T1000 (cell line): ENCODE data around the gene EID3.
"Not testable (repeated sequence)": the region's sequence is repeated elsewhere in the genome, so short reads cannot be mapped to it uniquely, and the experiment has no call there.

ENCODE experiments used
- DNase-seq: peaks from one replicate; lab custom pipeline; 2025; ENCODE audit warnings: mixed read lengths; lab: John Stamatoyannopoulos, UW

Gene EID3

DNA sequence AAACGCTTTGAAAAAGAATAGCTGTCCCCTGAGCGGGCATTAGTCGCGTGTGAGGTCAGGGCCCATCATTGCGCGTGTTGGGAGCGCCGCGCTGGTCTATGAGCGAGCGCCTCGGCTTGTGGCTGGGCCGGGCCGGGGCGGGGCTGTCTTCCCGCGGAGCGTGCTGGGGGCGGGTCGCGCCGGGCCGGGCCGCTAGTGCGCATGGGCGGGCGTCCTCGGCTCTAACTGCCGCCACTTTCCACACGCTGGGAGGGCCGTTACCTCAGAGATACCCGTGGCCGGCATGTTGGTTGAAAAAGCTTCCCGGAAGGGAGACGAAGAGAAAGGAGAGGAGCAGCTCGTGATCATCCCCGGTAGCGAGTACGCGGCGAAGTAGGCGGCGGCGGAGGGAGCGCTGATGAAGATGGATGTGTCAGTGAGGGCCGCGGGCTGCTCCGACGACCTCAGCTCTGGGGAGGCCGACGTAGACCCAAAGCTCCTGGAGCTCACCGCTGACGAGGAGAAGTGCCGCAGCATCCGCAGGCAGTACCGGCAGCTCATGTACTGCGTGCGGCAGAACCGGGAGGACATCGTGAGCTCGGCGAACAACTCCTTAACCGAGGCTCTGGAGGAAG is at the start of gene EID3:
Gene EID3, plus strand, starts transcription at position 202 of the 614 bp plus-strand sequence. Its CDS starts 196 bp downstream, at position 398.
- peak; percentile 66 for DNase-seq

DNA sequence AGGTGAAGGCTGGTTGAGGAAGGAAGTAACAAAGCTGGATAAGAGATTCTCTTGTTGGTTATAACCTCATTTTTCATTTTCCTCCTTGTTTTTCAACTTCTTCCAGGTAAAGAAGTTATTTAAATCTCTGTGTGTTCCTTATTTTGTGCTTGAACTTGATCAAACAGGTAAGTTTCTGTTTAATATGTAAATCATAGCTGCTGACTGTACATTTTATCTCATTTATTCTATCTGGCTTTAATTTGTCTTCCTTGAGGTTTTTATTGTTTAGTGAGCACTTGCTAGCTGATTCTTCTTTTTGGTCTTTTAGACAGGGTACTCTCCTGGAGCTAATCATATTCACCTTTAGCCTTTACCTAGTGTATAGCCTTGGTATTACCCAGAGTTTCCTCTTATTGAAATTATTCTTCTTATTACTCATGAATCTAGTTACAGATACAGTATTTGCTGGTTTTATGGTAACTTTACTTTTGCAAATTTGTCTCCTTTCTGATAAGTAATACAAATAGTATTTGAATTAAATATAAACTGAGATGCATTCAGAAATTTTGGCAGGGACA is 45.5 kb upstream of the EID3 start:
- no peak for DNase-seq

DNA sequence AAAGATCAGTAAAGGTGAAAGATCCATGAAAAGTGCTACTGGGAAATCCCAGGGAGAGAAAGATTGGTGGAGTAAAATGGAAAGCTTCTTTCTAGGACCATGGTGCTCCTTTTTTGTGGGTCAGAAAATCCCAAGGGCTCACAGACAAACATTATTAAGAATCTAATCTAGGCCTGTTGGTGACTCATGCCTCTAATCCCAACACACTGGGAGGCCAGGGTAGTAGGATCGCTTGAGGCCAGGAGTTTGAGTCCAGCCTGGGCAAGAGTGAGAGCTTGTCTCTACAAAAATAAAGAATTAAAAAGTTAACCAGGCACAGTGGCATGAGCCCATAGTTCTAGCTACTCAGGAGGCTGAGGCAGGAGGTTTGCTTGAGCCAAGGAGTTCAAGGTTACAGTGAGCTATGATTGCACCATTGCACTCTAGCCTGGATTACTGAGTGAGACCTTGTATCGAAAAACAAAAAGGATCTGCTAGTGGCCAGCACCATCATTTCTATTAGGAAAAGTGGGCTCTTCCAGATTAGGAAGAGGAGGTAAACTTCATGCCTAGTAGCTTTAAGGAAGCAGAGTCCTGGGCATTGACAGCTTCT is 45.0 kb upstream of the EID3 start:
- no peak for DNase-seq

DNA sequence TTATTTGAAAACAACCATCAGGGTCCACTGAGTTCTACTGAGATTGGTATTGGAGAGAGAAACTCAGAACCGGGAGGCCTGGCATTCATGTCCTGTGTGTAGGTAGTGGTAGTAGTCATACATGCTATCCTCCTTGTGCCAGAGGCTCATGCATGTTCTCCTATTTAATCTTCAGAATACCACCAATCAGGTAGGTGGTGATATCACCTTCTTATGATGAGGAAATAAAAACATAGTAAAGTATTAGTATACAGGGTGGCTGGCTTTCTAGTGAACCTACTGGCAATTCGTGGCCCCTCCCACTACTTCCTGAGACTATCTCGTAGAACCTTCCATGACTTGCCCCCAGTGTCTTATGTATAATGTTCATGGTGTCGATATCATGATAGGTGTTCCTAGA is 40.5 kb upstream of the EID3 start:
- DNase-seq, result no peak

DNA sequence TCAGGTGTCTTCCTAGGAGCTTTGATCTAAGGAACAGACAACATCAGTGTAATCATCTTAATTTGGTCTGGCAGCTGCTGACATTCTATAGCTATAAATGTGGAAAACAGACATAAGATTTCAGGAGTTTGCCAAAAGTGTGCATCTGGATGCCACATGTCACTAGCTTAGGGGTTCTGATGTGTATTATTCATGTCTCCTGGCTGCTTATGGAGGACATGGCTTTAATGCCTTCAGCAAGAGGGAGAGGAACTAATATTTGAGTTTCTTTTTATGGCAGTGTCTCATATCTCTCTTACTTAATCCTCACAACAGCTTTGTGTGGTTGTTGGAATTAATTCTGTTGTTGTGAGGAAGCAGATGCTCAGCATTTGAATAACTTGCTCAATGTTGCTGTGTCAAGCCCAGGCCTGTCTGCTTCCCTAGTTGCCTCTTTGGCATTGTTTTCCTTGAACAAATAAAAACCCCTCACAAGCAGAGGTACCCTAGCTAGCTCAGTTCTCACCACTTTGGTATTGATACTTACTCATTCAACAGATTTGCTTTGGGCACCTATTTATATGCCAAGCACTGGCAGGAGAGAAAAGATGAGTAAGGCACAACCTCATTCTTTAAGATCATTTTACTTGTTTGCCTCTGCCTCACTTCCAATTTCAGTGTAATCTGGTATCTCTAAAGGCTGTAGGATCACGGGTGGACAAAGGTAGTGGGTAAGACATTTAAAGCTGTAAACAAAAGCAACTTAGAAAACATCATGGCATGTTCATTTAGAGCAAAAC is 39.8 kb upstream of the EID3 start:
- no peak for DNase-seq

DNA sequence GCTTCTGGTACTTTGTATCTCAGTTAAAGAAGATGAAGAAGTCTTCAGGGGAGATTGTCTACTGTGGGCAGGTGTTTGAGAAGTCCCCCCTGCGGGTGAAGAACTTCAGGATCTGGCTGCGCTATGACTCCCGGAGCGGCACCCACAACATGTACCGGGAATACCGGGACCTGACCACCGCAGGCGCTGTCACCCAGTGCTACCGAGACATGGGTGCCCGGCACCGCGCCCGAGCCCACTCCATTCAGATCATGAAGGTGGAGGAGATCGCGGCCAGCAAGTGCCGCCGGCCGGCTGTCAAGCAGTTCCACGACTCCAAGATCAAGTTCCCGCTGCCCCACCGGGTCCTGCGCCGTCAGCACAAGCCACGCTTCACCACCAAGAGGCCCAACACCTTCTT is 38.1 kb upstream of the EID3 start:
- DNase-seq, result not testable (repeated sequence)

DNA sequence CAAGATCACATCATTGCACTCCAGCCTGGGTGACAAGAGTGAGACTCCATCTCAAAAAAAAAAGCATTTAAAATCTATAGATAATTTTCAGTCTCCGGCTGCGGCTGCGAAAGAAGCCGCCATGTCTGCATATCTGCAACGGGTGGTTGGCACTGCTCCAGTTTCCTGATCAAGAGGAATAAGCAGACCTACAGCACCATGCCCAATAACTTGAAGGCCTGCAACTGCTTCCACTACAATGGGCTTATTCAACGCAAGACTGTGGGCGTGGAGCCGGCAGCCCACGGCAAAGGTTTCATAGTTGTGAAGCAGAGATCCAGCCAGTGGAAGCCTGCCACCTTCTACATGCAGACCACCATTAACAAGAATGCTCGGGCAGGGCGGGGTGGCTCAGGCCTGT is 30.6 kb upstream of the EID3 start:
- DNase-seq, result no peak

DNA sequence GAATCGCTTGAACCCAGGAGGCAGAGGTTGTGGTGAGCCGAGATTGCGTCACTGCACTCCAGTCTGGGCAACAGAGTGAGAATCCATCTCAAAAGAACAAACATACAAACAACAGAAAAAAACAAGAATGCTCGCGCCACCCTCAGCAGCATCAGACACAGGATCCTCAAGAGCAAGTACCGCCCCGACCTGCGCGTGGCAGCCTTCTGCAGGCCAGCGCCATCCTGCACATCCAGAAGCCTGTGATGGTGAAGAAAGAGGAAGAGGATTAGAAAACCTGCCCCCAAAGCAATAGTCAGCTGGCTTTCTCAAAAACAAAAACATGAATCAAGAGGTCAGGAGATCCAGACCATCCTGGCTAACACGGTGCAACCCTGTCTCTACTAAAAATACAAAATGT is 30.0 kb upstream of the EID3 start:
- no peak for DNase-seq

DNA sequence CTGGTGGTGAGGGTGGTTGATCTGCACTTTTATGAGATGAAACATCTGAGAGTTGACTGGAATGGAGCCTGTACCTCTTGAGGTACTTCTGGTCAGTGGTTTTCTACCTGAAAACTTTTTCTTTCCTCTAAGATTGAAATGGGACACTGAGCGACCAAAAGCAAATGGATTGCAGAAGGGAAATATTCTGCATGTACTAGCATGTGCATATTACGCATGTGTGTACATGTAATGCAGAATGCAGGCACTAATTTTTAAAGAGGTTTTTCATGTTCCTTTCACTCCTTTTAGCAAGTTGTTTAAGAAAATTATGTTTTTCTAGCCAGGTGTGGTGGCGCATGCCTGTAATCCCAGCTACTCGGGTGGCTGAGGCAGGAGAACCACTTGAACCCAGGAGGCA is 28.7 kb upstream of the EID3 start:
- no peak for DNase-seq

DNA sequence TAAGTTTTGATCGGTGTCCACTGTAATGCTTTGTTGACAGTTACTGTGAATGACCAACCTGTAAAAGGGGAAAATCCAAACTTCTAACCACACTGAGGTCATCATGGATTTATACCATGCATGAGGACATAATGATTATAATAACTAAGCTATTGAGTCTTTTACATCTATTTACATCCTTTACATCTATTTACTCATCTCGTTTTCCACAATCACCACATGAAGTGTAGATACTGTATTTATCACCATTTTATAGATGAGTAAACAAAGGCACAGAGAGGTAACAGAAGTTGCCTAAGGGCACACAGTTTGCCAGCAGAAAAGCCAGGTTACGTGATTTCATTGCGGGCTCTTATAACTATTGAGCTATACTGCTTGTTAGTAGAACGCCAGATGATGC is 27.9 kb upstream of the EID3 start:
- DNase-seq, result no peak

DNA sequence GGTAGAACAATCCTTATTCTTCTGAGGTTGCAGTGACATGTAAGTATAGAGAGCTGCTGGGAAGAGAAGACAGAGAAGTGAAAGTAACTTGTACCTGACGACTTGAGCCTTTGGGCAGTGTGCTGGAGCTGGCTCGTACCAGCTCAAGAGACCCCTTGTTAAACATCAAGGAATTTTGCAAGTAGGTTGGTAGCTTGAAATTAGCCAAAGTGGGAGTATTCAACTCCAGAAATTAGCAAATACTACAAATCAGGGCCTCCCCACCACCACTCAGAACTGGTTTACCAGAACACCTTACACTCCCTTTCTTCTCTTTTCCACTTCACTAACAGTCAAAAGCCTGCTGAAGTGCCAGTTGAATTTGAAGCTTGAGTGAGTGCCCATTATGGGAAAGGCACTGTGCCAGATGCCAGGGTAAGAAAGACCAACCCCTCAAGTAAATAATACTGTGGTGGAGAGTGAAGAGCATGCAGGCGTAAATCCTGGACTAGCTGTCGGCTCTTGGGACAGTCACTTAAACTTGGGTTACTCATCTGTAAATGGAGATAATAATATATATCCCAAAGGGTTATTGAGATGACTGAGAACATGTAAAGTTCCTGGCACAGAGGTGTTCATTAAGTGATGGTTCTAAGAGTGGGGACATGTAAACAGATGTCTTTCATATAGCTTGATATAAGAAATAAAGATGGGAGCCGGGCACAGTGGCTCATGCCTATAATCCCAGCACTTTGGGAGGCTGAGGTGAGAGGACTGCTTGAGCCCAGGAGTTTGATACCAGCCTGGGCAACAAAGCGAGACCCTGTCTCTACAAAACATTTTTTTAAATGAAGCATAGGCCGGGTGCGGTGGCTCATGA is 27.0 kb upstream of the EID3 start:
- no peak for DNase-seq

DNA sequence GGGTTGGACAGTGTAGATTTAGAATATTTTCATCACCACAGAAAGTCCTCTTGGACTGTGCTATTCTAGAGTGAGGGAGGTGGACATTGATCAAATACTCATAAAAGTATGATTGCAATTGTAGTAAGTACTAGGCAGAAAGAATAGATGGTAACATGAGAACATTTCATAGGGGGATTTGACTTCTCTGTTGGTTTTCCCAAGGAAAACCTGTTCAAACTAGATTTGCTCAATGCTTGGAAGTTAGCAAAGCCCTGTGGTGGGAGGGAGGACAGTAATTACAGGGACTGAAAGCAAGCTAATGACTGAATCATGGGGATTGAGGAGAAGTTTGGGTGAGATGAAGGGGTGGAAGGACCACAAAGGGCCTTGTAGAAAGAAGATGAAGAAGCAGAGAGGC is 24.4 kb upstream of the EID3 start:
- no peak for DNase-seq

DNA sequence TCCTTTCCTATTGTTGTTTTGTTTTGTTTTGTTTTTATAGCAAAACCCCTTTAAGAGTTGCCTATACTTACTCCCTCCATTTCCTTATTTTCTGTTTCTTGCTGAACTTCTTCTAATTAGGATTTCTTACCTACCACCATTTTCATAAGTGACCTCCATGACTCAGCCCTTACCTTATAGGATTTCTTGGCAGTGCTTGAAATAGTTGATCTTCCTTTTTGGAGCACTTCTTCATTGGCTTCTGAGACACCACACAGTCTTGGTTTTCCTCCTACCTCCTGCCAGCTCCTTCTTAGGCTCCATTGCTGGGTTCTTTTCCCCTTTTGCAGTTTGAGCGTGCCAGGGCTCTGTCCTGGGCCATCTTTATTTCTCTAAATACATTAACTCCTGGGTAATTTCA is 23.4 kb upstream of the EID3 start:
- no peak for DNase-seq

DNA sequence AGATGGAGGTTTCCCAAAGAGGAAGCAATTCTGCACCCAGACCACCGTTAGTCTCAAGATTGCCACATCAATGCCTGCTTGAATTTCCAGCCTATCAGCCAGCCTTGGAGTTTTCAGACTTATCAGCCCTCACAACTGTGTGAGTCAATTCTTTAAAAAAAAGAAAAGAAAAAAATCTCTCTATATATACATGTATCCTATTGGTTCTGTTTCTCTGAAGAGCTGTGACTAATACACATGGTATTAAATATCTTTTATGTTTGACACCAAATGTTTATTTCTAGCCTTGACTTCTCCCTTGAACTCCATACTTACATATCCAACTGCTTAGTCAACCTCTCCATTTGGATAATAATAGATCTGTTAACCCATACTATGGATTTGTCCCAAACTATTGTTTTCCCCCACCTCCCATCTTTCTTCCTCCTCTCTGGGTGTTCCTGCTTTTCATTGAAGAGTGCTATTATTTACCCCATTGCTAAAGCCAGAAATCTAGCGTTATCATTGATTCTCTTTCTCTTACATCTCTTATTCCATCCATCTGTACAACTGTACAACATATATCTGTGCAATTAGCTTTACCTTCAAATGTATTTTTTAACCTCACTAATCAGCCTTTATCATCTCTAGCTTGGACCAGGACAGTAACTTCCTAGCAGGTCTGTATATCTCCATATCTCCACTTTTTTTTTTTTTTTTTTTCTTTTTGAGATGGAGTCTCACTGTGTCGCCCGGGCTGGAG is 22.7 kb upstream of the EID3 start:
- DNase-seq, result peak; percentile 36

DNA sequence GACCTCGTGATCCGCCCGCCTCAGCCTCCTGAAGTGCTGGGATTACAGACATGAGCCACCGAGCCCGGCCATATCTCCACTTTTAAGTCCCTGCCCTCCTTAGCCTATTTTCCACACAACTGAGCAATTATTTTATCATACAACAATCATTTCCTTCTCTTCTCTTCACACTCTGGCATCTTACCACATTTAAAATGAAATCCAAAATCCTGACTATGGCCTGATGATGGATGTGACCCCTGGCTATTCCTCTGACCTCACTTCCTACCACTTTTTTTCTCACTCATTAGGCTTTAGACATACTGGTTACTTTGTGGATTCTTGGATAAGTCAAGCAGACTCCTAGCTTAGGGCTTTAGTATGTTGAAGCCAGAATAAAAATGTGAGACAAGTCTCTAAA is 21.9 kb upstream of the EID3 start:
- DNase-seq, result no peak

DNA sequence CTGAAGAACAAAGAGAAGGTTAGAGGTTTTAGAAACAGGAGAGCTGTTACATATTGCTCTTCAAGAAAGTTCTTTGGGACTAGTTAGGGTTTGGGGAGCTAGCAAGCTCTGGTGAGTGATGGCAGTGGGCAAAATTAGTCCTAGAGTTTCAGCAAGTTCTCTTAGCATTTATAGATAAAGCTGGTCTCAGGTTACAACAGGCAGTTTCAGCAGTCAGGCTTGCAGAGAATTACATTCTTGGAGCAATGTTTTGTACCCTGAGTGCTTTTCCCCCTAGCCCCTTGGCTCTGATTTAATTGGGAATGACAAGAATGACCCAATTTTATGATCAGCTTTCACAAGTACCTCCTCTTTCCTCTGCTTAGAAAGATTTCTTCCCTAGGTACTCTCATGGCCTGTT is 21.4 kb upstream of the EID3 start:
- DNase-seq, result no peak

DNA sequence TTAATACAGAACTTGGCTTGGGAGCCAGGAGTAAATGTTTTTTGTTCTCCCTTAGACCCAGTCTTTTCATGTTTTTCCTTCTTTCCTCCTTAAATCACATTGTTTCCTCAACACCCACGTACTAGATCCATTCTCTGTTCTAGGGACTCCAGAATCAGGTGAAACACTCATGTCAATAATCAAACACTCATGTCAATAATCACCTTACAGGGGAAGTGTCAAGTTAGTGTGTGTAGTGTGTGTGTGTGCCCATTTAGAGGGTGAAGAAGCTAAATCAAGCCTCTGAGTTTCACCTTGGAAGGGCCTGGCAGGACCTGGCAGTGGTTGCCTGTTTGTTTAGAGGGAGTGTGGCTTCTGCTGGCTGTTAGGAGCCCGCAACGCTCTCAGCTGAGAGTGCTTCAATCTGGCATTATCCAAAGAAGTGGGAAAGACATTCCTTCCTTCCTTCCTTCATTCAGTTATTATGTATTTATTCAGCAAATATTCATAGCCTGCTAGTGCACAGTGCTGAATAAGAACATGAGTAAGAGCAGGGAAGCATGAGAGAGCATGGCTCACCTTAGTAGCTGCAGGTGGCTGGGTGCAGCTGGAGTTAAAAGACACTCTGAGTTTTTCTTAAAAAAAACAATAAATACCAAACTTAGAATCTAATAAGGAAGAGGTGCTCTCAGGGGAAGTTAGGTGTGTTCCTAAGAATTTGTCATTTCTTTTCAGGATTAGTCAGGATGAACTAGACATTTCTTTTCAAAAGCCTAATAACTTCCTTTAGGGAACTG is 17.6 kb upstream of the EID3 start:
- DNase-seq, result no peak

DNA sequence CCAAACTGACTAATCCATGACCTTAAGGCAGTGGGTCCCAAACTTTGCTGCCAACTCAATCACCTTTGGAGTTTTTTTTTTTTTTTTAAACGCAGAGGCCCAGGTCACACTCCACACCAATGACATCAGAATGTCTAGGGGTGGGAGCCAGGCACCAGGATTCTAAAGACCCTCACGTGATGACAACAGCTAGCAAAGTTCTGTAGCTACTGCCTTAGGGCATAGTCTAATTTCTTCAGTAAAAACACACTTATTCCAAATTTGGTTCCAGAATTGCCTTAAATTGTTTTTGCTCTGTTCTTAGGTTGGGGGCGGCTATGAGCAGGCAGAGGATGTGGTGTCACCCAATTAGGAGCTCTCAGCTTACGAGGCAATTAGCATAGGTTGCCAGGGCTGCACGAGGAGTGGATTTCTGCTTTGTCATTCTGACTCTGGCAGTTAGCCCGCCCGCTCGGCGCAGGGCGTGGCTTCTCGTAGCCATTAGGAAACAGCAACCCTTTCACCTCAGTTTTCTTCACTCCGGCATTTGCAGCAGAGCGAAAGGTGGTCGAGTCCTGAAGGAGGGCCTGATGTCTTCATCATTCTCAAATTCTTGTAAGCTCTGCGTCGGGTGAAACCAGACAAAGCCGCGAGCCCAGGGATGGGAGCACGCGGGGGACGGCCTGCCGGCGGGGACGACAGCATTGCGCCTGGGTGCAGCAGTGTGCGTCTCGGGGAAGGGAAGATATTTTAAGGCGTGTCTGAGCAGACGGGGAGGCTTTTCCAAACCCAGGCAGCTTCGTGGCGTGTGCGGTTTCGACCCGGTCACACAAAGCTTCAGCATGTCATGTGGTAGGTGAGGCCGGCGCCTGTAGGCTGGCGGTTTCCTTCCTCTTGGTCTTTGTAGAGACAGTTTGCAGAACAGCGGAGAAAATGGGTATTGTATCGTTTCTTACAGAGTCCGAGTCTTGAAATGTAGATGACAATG is 16.7 kb upstream of the EID3 start:
- DNase-seq, result peak; percentile 87

DNA sequence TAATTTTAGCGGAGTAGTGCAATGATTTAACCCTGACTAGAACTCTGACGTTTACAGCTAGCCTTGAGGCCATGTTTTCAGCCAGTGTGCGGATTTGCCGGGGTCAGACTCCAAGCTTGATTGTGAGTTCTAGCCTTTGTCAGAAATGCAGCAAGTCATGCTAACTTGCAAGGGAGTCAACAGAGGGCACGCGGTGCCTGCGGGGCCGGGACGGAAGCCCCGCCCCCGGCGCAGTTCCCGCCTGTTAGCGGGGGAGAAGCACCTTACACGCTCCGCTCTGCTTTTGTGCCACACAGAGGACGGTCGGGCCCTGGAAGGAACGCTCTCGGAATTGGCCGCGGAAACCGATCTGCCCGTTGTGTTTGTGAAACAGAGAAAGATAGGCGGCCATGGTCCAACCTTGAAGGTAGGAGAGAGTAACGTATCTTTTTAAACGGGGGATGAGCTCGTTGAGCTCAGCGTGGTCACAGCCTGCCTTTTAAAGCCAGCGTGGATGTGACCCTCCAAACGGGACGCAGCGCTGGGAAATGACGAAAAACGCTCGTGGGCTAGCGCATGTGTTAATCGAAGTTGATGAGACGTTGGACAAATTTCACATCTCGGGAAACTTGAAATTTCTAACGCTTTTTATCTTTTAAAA is 14.8 kb upstream of the EID3 start:
- peak; percentile 65 for DNase-seq
